ENCODE results near the gene APCDD1. TPM values are rescaled to one million over a fixed set of nuclear protein-coding genes. Genes with fewer than 3 reads are reported as not detected.

The APCDD1 gene
- total RNA-seq, 1 donor from 2014 or later: 0.91 TPM

DNA sequence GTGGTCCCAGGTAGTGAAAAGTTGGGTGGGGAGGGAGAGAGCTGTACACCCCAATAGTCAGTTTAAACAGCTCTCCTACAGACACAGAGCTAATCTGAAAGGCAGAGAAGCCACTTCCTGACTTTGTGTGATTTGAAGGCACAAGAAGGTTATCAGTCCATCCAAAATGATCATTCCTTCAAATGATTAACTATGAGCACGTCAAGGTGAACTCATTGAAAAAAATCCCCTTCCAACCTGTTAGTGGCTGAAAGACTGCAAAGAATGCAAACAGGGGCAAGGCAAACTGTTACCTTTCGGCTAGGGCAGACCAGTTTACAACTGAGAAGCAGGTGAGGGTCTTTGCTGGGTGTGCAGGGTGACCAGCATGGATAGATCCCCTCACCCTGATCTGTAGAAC, 22.8 kb upstream of the APCDD1 start:
- DNase-seq (ENCODE audit: low read depth): no peak

DNA sequence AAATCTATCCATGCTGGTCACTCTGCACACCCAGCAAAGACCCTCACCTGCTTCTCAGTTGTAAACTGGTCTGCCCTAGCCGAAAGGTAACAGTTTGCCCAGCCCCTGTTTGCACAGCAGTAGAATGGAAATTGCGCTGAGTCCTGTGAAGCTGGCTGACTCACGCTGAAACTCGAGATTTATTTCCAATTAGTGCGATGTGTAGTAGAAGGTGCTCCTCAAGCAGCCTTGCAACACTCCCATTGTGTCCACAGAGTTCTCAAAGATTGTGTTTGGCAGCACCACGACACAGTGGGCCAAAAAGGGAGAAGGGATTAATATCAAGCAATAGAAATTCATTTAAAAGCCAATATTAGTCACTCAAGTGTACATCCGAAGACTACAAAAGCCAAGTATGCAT, 21.7 kb upstream of the APCDD1 start:
- no peak for DNase-seq (ENCODE audit: low read depth)

- no peak for DNase-seq (ENCODE audit: low read depth)
These were observed 18.3 kb upstream of the APCDD1 start for GRCh38 chr18:10436160-10436559.

DNA sequence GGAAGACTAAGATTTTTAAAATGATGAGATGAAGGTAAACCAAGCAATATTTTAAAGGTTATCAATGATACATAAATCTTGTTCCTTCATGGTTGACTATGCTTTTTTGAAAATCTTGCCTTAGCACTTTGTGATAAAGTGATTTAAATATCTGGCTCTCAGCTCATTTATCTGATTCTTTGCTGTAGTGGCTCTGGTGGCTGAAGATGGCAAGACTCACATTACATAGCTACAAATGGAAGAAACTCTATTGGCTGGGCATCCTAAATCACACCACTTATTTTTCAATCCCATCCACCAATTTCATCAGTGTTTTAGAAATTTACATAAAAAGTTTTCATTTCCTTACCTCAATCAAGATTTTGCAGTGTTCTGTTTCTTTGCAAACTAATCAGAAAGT, 16.6 kb upstream of the APCDD1 start:
- no peak for DNase-seq (ENCODE audit: low read depth)

DNA sequence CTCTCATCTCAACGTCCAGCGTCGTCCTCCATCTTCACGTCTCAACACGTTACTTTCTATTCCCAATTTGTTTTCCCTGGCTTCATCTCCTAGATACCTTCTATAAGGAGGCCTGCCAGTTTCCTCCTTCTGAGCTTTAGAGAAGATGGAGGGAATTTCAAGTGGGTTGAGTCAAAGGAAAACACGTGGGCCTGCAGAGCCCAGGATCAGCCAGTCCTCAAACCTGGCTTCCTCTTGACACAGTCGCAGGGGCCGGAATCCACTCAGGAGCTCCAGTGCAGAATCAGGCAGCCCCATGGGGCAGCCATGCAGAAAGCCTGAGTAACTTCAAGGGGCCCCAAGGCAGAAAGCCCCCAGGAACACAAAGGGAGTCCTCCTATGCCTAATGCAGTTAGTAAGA, 14.5 kb upstream of the APCDD1 start:
- DNase-seq (ENCODE audit: low read depth): no peak

GRCh38 chr18:10440884-10441283, 13.6 kb upstream of the APCDD1 start:
- no peak for DNase-seq (ENCODE audit: low read depth)

- no peak for DNase-seq (ENCODE audit: low read depth)
These were observed 13.0 kb upstream of the APCDD1 start for GRCh38 chr18:10441472-10441871.

DNA sequence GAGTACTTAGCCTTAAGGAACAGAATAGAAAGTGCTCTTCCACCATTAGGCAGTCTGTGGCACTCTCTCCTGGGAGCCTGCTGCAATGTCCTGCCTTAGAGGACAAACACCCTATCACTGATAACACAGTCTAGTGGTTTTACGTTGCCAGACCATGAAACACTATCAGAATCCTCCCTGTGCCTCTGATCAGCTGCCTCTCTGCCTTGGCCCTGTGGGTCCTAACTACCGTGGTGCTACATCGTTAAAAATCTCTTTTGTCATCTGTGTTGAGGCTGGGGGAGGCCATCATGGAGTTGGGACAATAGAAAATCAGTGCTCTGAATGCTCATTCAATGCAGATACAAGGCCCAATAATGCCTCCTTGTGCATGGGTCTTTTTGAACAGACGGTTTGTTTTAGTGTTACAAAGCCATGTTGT, 11.9 kb upstream of the APCDD1 start:
- DNase-seq (ENCODE audit: low read depth): no peak

- DNase-seq (ENCODE audit: low read depth): no peak
These were observed 11.4 kb upstream of the APCDD1 start for GRCh38 chr18:10443001-10443400.

GRCh38 chr18:10444314-10445006, 10.0 kb upstream of the APCDD1 start:
- DNase-seq (ENCODE audit: low read depth): no peak

- no peak for DNase-seq (ENCODE audit: low read depth)
These were observed 5.0 kb upstream of the APCDD1 start for GRCh38 chr18:10449396-10449795.

- no peak for DNase-seq (ENCODE audit: low read depth)
These were observed 3.4 kb upstream of the APCDD1 start for GRCh38 chr18:10450986-10451385.

- DNase-seq (ENCODE audit: low read depth): no peak
These were observed 1.1 kb upstream of the APCDD1 start for GRCh38 chr18:10453261-10453805.

- peak; percentile 25 for DNase-seq (ENCODE audit: low read depth)
These were observed 484 bp downstream of the APCDD1 start for GRCh38 chr18:10454681-10455557.

- DNase-seq (ENCODE audit: low read depth): no peak
These were observed 1.5 kb downstream of the APCDD1 start for GRCh38 chr18:10455726-10456453.

- DNase-seq (ENCODE audit: low read depth): no peak
These were observed 2.3 kb downstream of the APCDD1 start for GRCh38 chr18:10456718-10457117.

- no peak for DNase-seq (ENCODE audit: low read depth)
These were observed 2.7 kb downstream of the APCDD1 start for GRCh38 chr18:10457128-10457527.

- DNase-seq (ENCODE audit: low read depth): no peak
These were observed 3.3 kb downstream of the APCDD1 start for GRCh38 chr18:10457767-10458166.

- DNase-seq (ENCODE audit: low read depth): no peak
These were observed 4.3 kb downstream of the APCDD1 start for GRCh38 chr18:10458691-10459090.

GRCh38 chr18:10459587-10459986, 5.2 kb downstream of the APCDD1 start:
- no peak for DNase-seq (ENCODE audit: low read depth)

- no peak for DNase-seq (ENCODE audit: low read depth)
These were observed 6.1 kb downstream of the APCDD1 start for GRCh38 chr18:10460414-10461018.
